ENCODE measurements around the gene IGFBP5. TPM values are rescaled to one million over a fixed set of nuclear protein-coding genes. Genes with fewer than 3 reads are reported as not detected.

IGFBP5 gene
- total and polyA plus RNA-seq, 2 donors (not counting 1 experiment from before 2014, with no cell fraction given): not detected

DNA sequence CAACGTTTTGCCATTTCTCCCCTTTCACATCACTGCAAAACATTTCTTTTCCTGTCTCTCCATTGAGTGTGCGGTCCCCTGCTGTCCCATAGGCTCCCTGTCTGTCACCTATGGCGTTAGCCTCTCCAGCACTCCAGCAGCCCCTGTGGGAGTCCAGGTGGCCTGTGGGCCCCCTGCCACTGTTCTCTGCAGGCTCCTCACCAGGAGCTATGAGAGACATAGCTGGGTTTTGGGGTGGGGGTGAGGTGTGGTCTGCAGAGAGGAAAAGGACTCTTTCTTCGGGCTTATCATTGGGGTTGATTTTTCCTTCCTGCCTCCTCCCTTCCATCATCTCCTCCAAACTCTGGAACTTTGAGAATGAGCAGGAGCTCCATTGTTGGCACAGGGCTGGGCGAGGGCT lies 36.1 kb upstream of the IGFBP5 start:
- H3K9me3 ChIP-seq (ENCODE audit: control extremely low read depth in 1 of 3, control insufficient read depth in 2 of 3, insufficient read depth in 1 of 3, low read length in 2 of 3): no peaks in the 10 kb centered on the region
- Mint-ChIP-seq H3K27ac (no peak overlapping the region), H3K4me3 (no peak overlapping the region), H3K27me3 (peaks cover 4% of the 10 kb centered on the region), H3K4me1 (no peaks in the 10 kb centered on the region), H3K9me3 (ENCODE audit: insufficient read depth) (no peaks in the 10 kb centered on the region)
- no peak overlapping the region for H3K27ac ChIP-seq (ENCODE audit: low read length in 2 of 2)
- no peaks in the 10 kb centered on the region for H4K20me1 ChIP-seq (ENCODE audit: control insufficient read depth, insufficient read depth, low read length, poor library complexity, severe bottlenecking)
- H3K4me1 ChIP-seq (ENCODE audit: control insufficient read depth in 2 of 2, insufficient read depth in 2 of 2, low read length in 2 of 2): no peaks in the 10 kb centered on the region
- no peak for DNase-seq
- no peak for ATAC-seq (ENCODE audit: low read depth)
- H3K4me3 ChIP-seq (ENCODE audit: control extremely low read depth in 1 of 5, extremely low read depth in 1 of 5, insufficient read depth in 1 of 5, low read depth in 2 of 5, low read length in 4 of 5): no peak overlapping the region
- no peak overlapping the region for H2AFZ ChIP-seq (ENCODE audit: insufficient read depth, low read depth, low read length, poor library complexity, severe bottlenecking)
- ChIA-PET POLR2A (no interaction called here), CTCF (no interaction called here)
- no peaks in the 10 kb centered on the region for H3K36me3 ChIP-seq (replicated peaks in 1 of 2; ENCODE audit: control extremely low read depth in 1 of 2, control insufficient read depth in 1 of 2, extremely low read depth in 1 of 2, insufficient read depth in 2 of 2, low read length in 1 of 2)
- no peak for TF ChIP-seq EZH2 (IDR thresholded peaks at IDR 0.05; ENCODE audit: borderline replicate concordance, insufficient read depth, low read depth, low read length, poor library complexity, severe bottlenecking)
- TF ChIP-seq, protein P1, sequence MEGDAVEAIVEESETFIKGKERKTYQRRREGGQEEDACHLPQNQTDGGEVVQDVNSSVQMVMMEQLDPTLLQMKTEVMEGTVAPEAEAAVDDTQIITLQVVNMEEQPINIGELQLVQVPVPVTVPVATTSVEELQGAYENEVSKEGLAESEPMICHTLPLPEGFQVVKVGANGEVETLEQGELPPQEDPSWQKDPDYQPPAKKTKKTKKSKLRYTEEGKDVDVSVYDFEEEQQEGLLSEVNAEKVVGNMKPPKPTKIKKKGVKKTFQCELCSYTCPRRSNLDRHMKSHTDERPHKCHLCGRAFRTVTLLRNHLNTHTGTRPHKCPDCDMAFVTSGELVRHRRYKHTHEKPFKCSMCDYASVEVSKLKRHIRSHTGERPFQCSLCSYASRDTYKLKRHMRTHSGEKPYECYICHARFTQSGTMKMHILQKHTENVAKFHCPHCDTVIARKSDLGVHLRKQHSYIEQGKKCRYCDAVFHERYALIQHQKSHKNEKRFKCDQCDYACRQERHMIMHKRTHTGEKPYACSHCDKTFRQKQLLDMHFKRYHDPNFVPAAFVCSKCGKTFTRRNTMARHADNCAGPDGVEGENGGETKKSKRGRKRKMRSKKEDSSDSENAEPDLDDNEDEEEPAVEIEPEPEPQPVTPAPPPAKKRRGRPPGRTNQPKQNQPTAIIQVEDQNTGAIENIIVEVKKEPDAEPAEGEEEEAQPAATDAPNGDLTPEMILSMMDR (IDR thresholded peaks at IDR 0.05): no peak
- no peaks in the 10 kb centered on the region for H3K27me3 ChIP-seq (replicated peaks in 1 of 4; ENCODE audit: control extremely low read depth in 1 of 4, control insufficient read depth in 3 of 4, insufficient read depth in 4 of 4, low read length in 3 of 4)
- intact Hi-C loops (cut with micrococcal nuclease): no loop called here
- H3K9ac ChIP-seq (ENCODE audit: low read length): no peak overlapping the region
- H3K79me2 ChIP-seq (ENCODE audit: control insufficient read depth, insufficient read depth, low read length): no peaks in the 10 kb centered on the region
- H3K4me2 ChIP-seq (replicated peaks; ENCODE audit: low read depth, low read length, poor library complexity, severe bottlenecking): no peak overlapping the region
- 79% methylated on average over 3 of the region's 5 CpGs for WGBS (ENCODE audit: insufficient coverage)

- Histone ChIP-seq H4K20me1 (ENCODE audit: control insufficient read depth, insufficient read depth, low read length, poor library complexity, severe bottlenecking) (no peaks in the 10 kb centered on the region), H3K4me3 (ENCODE audit: control extremely low read depth in 1 of 5, extremely low read depth in 1 of 5, insufficient read depth in 1 of 5, low read depth in 2 of 5, low read length in 4 of 5) (no peak overlapping the region), H3K4me2 (replicated peaks; ENCODE audit: low read depth, low read length, poor library complexity, severe bottlenecking) (no peak overlapping the region), H3K4me1 (ENCODE audit: control insufficient read depth in 2 of 2, insufficient read depth in 2 of 2, low read length in 2 of 2) (no peaks in the 10 kb centered on the region), H3K9me3 (ENCODE audit: control extremely low read depth in 1 of 3, control insufficient read depth in 2 of 3, insufficient read depth in 1 of 3, low read length in 2 of 3) (no peaks in the 10 kb centered on the region), H2AFZ (ENCODE audit: insufficient read depth, low read depth, low read length, poor library complexity, severe bottlenecking) (no peak overlapping the region), H3K27ac (ENCODE audit: low read length in 2 of 2) (no peak overlapping the region), H3K9ac (ENCODE audit: low read length) (no peak overlapping the region), H3K79me2 (ENCODE audit: control insufficient read depth, insufficient read depth, low read length) (no peaks in the 10 kb centered on the region), H3K27me3 (replicated peaks in 1 of 4; ENCODE audit: control extremely low read depth in 1 of 4, control insufficient read depth in 3 of 4, insufficient read depth in 4 of 4, low read length in 3 of 4) (no peaks in the 10 kb centered on the region), H3K36me3 (replicated peaks in 1 of 2; ENCODE audit: control extremely low read depth in 1 of 2, control insufficient read depth in 1 of 2, extremely low read depth in 1 of 2, insufficient read depth in 2 of 2, low read length in 1 of 2) (no peaks in the 10 kb centered on the region)
- ChIA-PET POLR2A (no interaction called here), CTCF (no interaction called here)
- Mint-ChIP-seq H3K27ac (no peak overlapping the region), H3K4me3 (no peak overlapping the region), H3K4me1 (no peaks in the 10 kb centered on the region), H3K27me3 (peaks cover 3% of the 10 kb centered on the region), H3K9me3 (ENCODE audit: insufficient read depth) (no peaks in the 10 kb centered on the region)
- no peak for TF ChIP-seq EZH2 (IDR thresholded peaks at IDR 0.05; ENCODE audit: borderline replicate concordance, insufficient read depth, low read depth, low read length, poor library complexity, severe bottlenecking)
- TF ChIP-seq, protein P1 (IDR thresholded peaks at IDR 0.05): no peak
- DNase-seq (no peak), ATAC-seq (ENCODE audit: low read depth) (no peak)
- intact Hi-C loops (cut with micrococcal nuclease): no loop called here
- 69% methylated on average over 4 of the region's 5 CpGs for WGBS (ENCODE audit: insufficient coverage)
Observed at GRCh38 chr2:216730871-216731270, 35.5 kb upstream of the IGFBP5 start.

Data from B cell (primary cell).